ENCODE results near the gene CD8A.

- TF ChIP-seq POLR2AphosphoS5 (IDR thresholded peaks at IDR 0.05; ENCODE audit: low read depth, low read length) = no peak
- TF ChIP-seq POLR2A (IDR thresholded peaks at IDR 0.05; ENCODE audit: low read depth, low read length) = no peak
- TF ChIP-seq TAF1 (IDR thresholded peaks at IDR 0.05; ENCODE audit: borderline replicate concordance, low read depth, low read length) = no peak
These were observed at the start of gene CD8A for GRCh38 chr2:86790676-86791572.

Measured in GM12892 (cell line).